GM10266 (cell line): ENCODE results near the gene DENND1B.
"Not testable (repeated sequence)": the region's sequence is repeated elsewhere in the genome, so short reads cannot be mapped to it uniquely, and the experiment has no call there.

ENCODE experiments used
- DNase-seq: peaks from one replicate; pipeline ENCODE4 v3.0.0; 2012; ENCODE audit errors: extremely low spot score
- TF ChIP-seq, protein P1 (sequence below): IDR thresholded peaks from 2 replicates; pipeline ENCODE4 v1.5.1; 2012; ENCODE audit warnings: mild to moderate bottlenecking, low read depth; ENCODE audit not compliant: control insufficient read depth, insufficient read depth; ENCODE audit errors: missing control alignments

Gene DENND1B

DNA sequence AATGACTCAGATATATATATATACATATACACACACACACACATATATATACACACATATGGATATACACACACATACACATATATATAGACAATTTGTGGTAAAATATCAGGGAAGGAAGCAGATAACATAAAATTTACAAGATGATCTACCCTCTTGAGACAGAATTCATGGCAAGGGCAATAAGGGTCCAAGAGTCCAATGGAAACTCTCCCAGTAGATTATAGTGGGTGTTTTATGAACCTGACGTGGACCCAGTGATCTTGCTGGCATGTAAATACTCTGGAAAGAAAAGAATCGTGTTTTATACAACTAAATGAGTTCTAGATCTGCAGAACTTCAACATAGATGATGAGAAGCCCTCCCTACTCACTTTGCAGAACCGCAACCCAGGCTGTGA lies 49.3 kb downstream of the DENND1B start:
- TF ChIP-seq, protein P1, sequence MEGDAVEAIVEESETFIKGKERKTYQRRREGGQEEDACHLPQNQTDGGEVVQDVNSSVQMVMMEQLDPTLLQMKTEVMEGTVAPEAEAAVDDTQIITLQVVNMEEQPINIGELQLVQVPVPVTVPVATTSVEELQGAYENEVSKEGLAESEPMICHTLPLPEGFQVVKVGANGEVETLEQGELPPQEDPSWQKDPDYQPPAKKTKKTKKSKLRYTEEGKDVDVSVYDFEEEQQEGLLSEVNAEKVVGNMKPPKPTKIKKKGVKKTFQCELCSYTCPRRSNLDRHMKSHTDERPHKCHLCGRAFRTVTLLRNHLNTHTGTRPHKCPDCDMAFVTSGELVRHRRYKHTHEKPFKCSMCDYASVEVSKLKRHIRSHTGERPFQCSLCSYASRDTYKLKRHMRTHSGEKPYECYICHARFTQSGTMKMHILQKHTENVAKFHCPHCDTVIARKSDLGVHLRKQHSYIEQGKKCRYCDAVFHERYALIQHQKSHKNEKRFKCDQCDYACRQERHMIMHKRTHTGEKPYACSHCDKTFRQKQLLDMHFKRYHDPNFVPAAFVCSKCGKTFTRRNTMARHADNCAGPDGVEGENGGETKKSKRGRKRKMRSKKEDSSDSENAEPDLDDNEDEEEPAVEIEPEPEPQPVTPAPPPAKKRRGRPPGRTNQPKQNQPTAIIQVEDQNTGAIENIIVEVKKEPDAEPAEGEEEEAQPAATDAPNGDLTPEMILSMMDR: no peak

DNA sequence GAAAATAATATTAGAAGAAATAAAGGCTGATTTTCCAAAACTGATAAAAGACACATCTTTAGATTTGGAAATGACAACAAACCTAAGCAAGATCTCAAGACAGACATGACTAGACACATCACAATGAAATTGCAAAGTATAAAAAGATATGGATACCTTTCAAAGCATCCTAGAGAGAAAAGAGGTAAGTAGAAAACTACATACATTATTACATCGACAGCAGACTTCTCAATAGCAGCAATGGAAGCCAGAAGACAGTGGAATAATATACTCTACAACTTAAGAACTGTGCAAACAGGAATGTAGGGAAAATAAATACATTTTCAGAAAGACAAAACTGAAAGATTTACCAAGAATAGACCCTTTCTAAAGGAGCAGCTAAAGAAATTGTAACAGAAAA lies 50.2 kb downstream of the DENND1B start:
- DNase-seq: no peak
- TF ChIP-seq, protein P1: no peak

More for the DNA sequence above, 49.3 kb downstream of the DENND1B start:
- no peak for DNase-seq

DNA sequence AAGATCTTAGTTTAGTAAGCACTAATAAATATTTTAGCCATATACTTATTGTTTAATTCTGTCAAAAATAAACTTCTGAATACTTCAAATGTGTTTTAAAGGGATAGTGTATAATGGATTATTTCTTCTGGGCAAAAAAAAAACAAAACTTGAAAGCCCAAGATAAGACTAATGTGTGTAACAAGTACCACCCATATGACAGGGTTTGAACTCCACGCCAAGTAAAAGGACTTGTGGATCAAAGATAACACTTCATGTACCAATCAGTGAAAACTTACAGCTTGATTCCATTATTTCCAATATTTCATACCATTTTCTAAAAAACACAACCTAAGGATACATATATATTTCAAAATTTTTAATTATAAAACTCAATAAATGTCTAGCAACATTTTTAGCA lies 59.5 kb downstream of the DENND1B start:
- DNase-seq: no peak
- TF ChIP-seq, protein P1: no peak

DNA sequence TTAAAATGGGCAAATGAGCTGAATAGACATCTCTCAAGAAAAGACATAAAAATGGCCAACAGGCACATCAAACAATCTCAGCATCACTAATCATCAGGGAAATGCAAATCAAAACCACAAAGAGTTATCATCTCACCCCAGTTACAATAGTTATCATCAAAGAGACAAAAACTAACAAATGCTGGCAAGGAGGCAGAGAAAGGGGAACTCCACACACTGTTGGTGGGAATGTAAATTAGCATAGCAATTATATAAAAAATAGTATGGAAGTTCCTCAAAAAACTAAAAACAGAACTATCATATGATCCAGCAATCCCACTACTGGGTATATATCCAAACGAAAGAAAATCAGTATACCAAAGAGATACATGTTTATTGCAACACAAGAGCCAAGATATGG lies 68.7 kb downstream of the DENND1B start:
- DNase-seq: no peak
- TF ChIP-seq, protein P1: no peak

DNA sequence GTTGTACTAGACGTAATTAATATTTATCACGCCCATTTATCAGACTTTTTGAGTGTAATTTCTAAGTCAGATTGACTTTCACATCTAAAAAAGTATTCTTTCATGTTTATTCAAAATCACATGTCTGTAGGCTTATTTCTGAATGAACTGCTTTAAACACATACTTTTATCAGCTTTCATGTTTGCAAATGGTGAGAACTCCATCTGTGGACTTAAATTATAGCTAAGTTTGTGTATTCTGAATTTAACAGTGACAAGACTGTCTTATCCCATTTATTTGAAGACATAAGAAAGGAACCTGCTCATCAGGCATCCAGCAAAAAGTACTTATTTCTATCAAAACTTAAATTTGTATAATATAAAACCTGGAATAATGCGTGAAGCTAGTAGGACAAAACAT lies 69.3 kb downstream of the DENND1B start:
- TF ChIP-seq, protein P1: no peak
- DNase-seq: no peak

DNA sequence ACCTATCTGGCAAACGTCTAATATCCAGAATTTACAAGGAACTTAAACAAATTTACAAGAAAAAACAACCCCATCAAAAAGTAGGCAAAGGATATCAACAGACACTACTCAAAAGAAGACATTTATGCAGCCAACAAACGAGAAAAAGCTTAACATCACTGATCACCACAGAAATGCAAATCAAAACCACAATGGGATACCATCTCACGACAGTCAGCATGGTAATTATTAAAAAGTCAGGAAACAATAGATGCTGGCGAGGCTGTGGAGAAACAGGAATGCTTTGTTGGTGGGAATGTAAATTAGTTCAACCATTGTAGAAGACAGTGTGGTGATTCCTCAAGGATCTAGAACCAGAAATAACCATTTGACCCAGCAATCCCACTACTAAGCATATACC lies 74.6 kb downstream of the DENND1B start:
- not testable (repeated sequence) for DNase-seq

DNA sequence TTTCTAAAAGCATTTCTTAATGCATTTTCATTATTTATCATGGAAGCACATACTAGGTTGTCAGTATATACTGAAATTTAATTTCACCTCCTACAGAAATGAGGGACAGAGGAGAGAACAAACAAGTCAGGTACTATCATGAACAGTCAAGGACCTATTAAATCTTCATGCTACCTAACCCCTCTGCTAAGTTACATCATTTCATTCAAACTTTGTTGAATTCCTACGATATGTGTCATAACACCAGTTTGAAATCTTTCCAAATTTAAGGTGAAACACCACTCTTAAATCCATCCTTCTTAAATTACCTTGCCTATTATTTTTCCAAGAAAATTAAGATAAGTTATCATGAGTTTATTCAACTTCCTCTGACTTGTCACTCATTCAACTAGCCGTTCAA lies 78.9 kb downstream of the DENND1B start:
- TF ChIP-seq, protein P1: no peak
- no peak for DNase-seq

DNA sequence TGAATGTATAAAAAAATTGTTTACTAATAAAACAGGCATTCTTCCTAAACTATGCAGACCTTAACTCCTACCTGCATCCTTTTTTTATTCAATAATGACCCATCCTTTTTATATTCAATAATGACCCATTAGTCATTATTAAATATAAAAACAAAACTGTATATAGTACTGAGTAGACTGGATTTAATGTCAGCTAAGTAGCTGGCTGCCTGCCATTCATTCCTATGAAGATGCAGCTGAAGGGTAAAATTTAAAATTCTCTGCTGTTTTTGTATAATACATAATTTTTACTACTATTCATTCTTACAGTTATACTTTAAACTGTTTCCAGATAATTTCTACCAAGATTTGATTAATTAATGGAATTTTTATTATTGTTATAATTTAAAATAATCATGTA lies 79.3 kb downstream of the DENND1B start:
- TF ChIP-seq, protein P1: no peak
- DNase-seq: no peak
